ENCODE data around the gene SMIM10L1. TPM values are rescaled to one million over a fixed set of nuclear protein-coding genes. Genes with fewer than 3 reads are reported as not detected.

The SMIM10L1 gene
- total and polyA plus RNA-seq, 4 donors = 4.9 to 6.3 (median 6.1) TPM

DNA sequence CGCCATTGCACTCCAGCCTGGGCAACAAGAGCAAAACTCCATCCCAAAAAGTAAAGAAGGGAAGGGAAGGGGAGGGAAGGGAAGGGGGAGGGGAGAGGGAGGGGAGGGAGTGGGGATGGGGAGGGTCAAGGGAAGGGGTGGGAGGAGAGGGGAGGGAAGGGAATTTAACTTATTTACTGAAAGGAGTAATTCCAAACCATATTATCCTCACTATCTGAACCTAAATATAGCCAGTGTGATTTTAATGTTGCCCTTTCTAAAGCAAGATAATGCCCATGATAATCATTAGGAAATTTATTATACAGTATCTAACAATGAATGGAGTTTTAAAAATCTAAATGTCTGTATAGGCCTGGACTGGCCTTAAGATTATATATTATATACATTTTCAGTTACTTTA lies 7.3 kb downstream of the SMIM10L1 start (continued):
- TF ChIP-seq, protein P1, sequence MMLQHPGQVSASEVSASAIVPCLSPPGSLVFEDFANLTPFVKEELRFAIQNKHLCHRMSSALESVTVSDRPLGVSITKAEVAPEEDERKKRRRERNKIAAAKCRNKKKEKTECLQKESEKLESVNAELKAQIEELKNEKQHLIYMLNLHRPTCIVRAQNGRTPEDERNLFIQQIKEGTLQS (IDR thresholded peaks at IDR 0.05) = no peak
- TF ChIP-seq FOXA1 (IDR thresholded peaks at IDR 0.05) (no peak), JUND (IDR thresholded peaks at IDR 0.05) (no peak), SP1 (IDR thresholded peaks at IDR 0.05) (no peak)

DNA sequence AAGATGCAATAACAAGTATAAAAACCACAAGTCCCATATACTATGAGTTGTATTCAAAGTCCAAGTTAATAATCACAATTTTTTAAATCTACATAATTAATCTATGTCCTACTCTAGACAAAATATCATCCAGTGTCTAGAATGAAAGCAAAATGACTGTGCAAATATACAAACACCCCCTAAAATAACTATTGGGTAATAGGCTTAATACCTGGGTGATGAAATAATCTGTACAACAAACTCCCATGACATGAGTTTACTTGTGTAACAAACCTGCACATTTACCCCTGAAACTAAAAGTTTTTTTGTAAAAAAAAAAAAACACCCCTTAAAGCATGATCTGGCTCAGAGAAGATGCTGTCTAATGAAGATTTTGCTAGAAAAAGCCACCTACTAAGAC lies 11.5 kb downstream of the SMIM10L1 start:
- Histone ChIP-seq H3K9ac (ENCODE audit: low read depth in 1 of 2, low read length in 2 of 2) (no peak overlapping the region), H3K36me3 (ENCODE audit: control insufficient read depth in 4 of 4, insufficient read depth in 3 of 4, low read depth in 1 of 4, low read length in 3 of 4) (peaks cover 0 to under 1% (median 0%) of the 10 kb centered on the region in 4 donors), H3K4me3 (ENCODE audit: low read depth in 1 of 3, low read length in 3 of 3) (no peak overlapping the region), H3K27me3 (ENCODE audit: control insufficient read depth in 4 of 4, insufficient read depth in 4 of 4, low read length in 3 of 4) (no peaks in the 10 kb centered on the region), H3K9me3 (ENCODE audit: control insufficient read depth in 4 of 4, low read length in 3 of 4) (no peaks in the 10 kb centered on the region), H3K4me1 (ENCODE audit: control insufficient read depth in 4 of 4, insufficient read depth in 4 of 4, low read length in 3 of 4) (peaks cover 0 to 13% (median under 1%) of the 10 kb centered on the region in 4 donors), H3K27ac (ENCODE audit: low read depth in 1 of 2, low read length in 2 of 2) (peak overlapping the region; percentile 39 to 57)
- no peak for TF ChIP-seq GABPA (IDR thresholded peaks at IDR 0.05 in 1 of 2, conservative IDR thresholded peaks at IDR 0.05 in 1 of 2)
- TF ChIP-seq, protein P2, sequence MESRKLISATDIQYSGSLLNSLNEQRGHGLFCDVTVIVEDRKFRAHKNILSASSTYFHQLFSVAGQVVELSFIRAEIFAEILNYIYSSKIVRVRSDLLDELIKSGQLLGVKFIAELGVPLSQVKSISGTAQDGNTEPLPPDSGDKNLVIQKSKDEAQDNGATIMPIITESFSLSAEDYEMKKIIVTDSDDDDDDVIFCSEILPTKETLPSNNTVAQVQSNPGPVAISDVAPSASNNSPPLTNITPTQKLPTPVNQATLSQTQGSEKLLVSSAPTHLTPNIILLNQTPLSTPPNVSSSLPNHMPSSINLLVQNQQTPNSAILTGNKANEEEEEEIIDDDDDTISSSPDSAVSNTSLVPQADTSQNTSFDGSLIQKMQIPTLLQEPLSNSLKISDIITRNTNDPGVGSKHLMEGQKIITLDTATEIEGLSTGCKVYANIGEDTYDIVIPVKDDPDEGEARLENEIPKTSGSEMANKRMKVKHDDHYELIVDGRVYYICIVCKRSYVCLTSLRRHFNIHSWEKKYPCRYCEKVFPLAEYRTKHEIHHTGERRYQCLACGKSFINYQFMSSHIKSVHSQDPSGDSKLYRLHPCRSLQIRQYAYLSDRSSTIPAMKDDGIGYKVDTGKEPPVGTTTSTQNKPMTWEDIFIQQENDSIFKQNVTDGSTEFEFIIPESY (IDR thresholded peaks at IDR 0.05) = peak; percentile 31
- TF ChIP-seq, protein P3, sequence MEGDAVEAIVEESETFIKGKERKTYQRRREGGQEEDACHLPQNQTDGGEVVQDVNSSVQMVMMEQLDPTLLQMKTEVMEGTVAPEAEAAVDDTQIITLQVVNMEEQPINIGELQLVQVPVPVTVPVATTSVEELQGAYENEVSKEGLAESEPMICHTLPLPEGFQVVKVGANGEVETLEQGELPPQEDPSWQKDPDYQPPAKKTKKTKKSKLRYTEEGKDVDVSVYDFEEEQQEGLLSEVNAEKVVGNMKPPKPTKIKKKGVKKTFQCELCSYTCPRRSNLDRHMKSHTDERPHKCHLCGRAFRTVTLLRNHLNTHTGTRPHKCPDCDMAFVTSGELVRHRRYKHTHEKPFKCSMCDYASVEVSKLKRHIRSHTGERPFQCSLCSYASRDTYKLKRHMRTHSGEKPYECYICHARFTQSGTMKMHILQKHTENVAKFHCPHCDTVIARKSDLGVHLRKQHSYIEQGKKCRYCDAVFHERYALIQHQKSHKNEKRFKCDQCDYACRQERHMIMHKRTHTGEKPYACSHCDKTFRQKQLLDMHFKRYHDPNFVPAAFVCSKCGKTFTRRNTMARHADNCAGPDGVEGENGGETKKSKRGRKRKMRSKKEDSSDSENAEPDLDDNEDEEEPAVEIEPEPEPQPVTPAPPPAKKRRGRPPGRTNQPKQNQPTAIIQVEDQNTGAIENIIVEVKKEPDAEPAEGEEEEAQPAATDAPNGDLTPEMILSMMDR (IDR thresholded peaks at IDR 0.05; ENCODE audit: low read depth, low read length, missing input control) = no peak
- no peak for TF ChIP-seq HNF4G (IDR thresholded peaks at IDR 0.05)
- TF ChIP-seq HNF4A (conservative IDR thresholded peaks at IDR 0.05) = peak in 1 of 2 donors; percentile 31
- TF ChIP-seq, protein P1 (IDR thresholded peaks at IDR 0.05) = peak; percentile 52
- no peak for TF ChIP-seq NR2F2 (IDR thresholded peaks at IDR 0.05)
- TF ChIP-seq YY1 (IDR thresholded peaks at IDR 0.05) = no peak
- peak; percentile 8 for TF ChIP-seq FOXA2 (IDR thresholded peaks at IDR 0.05)
- TF ChIP-seq RXRA (IDR thresholded peaks at IDR 0.05) = peak; percentile 35 to 59
- TF ChIP-seq JUND (IDR thresholded peaks at IDR 0.05) = no peak
- peak in 1 of 2 donors; percentile 4 for TF ChIP-seq RAD21 (IDR thresholded peaks at IDR 0.05)
- no peak for TF ChIP-seq TAF1 (conservative IDR thresholded peaks at IDR 0.05)
- no peak for TF ChIP-seq REST (IDR thresholded peaks at IDR 0.05)
- no peak for DNase-seq (ENCODE audit: low spot score)

Measured in liver (tissue), 9 donors.